Activated naive CD4-positive, alpha-beta T cell treated with anti-CD3 and anti-CD28 coated beads, Interleukin-2, amount 50 U/mL, for 24 hours (primary cell): Measurements from ENCODE around the gene ARMC9.

Experiments
- H3K27ac Mint-ChIP-seq: one replicate; pipeline ENCODE4 v1.8.0; 2021; ENCODE audit warnings: mild to moderate bottlenecking, mixed read lengths
- H3K27me3 Mint-ChIP-seq: one replicate; pipeline ENCODE4 v1.8.0; 2021; ENCODE audit warnings: mixed read lengths
- H3K36me3 Mint-ChIP-seq: one replicate; pipeline ENCODE4 v1.8.0; 2021; ENCODE audit warnings: mixed read lengths
- H3K4me1 Mint-ChIP-seq: one replicate; pipeline ENCODE4 v1.8.0; 2021; ENCODE audit warnings: mixed read lengths
- H3K4me3 Mint-ChIP-seq: one replicate; pipeline ENCODE4 v1.8.0; 2021; ENCODE audit warnings: mild to moderate bottlenecking, mixed read lengths
- H3K9me3 Mint-ChIP-seq: one replicate; pipeline ENCODE4 v1.8.0; 2021; ENCODE audit warnings: mixed read lengths

The ARMC9 gene

GRCh38 chr2:231355508-231356465 is 157.4 kb downstream of the ARMC9 start:
- Mint-ChIP-seq H3K9me3 (no peaks in the 10 kb centered on the region), H3K4me3 (no peak overlapping the region), H3K36me3 (no peaks in the 10 kb centered on the region), H3K4me1 (no peaks in the 10 kb centered on the region), H3K27ac (no peak overlapping the region), H3K27me3 (no peaks in the 10 kb centered on the region)

DNA sequence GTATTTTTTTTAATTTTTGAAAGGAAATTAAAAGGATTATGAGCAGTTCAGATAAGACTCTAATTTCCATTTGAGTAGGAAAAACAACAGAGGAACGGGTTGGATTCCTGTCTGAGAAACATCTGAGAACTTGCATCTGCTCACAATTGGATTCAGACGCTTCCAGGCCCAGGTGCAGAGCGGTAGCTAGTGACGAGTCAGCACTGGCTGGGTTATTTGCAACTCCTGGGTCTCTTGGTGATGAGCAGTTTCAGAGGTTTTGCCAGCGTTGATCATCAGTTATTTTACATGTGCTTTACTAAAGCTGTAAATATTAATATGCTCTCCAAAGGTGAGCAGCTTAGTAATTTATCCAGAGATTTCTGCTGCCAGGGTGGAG is 158.0 kb downstream of the ARMC9 start:
- Mint-ChIP-seq H3K4me1 (no peaks in the 10 kb centered on the region), H3K4me3 (no peak overlapping the region), H3K27me3 (no peaks in the 10 kb centered on the region), H3K36me3 (no peaks in the 10 kb centered on the region), H3K9me3 (no peaks in the 10 kb centered on the region), H3K27ac (no peak overlapping the region)

GRCh38 chr2:231357048-231357447 is 158.6 kb downstream of the ARMC9 start:
- no peak overlapping the region for H3K27ac Mint-ChIP-seq
- H3K9me3 Mint-ChIP-seq: no peaks in the 10 kb centered on the region
- no peaks in the 10 kb centered on the region for H3K27me3 Mint-ChIP-seq
- no peaks in the 10 kb centered on the region for H3K36me3 Mint-ChIP-seq
- no peak overlapping the region for H3K4me3 Mint-ChIP-seq
- peaks cover under 1% of the 10 kb centered on the region for H3K4me1 Mint-ChIP-seq

DNA sequence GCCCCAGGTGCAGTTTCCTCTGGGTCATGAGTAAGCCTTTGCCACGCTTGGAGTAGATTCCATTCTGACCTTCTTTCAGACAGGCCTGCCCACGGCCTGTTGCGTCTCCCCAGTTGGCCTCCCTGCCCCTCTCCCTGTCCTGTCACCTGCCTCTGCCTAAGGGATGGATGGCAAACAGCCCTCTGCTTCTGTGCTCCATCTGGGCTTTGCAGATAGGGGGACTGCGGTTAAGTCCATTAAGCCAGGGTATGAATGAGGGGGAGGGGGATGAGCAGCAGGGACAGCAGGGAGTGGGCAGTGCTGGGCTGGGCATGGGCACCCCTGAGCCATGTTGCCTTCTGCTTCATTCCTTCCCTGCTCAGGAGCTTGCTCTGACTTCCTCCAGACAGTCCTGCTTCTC is 159.5 kb downstream of the ARMC9 start:
- Mint-ChIP-seq H3K9me3 (no peaks in the 10 kb centered on the region), H3K27me3 (no peaks in the 10 kb centered on the region)

GRCh38 chr2:231359441-231359840 is 161.0 kb downstream of the ARMC9 start:
- Mint-ChIP-seq H3K4me3 (no peak overlapping the region), H3K36me3 (no peaks in the 10 kb centered on the region), H3K9me3 (no peaks in the 10 kb centered on the region), H3K27ac (no peak overlapping the region), H3K4me1 (peaks cover 11% of the 10 kb centered on the region), H3K27me3 (no peaks in the 10 kb centered on the region)

More for the DNA sequence above, 159.5 kb downstream of the ARMC9 start:
- no peak overlapping the region for H3K27ac Mint-ChIP-seq
- H3K4me1 Mint-ChIP-seq: peaks cover 9% of the 10 kb centered on the region
- no peak overlapping the region for H3K4me3 Mint-ChIP-seq
- H3K36me3 Mint-ChIP-seq: no peaks in the 10 kb centered on the region

GRCh38 chr2:231359948-231360347 is 161.5 kb downstream of the ARMC9 start:
- Mint-ChIP-seq H3K4me1 (peaks cover 11% of the 10 kb centered on the region), H3K27ac (no peak overlapping the region), H3K9me3 (no peaks in the 10 kb centered on the region), H3K4me3 (no peak overlapping the region), H3K36me3 (no peaks in the 10 kb centered on the region), H3K27me3 (no peaks in the 10 kb centered on the region)

DNA sequence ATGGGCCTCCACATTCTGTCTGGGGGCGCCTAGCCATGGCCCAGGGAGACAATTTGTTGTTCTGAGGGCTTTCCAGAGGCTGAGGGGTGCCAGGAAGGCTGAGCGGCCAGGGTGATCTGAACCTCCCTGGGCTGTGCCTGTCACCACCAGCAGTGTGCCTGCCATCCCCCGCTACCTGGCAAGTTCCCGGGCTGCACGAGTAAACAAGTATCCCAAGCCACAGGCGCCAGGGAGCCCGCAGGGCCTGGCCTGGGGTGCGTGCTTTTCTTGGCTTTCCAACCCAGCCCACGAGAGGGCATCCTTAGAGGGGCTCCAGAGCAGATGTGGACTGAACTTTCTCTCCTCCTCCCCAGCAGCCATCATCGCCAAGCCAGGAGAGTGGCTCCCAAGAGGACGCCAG is 162.0 kb downstream of the ARMC9 start:
- H3K4me3 Mint-ChIP-seq: no peak overlapping the region
- H3K36me3 Mint-ChIP-seq: no peaks in the 10 kb centered on the region
- H3K27ac Mint-ChIP-seq: no peak overlapping the region
- peaks cover 11% of the 10 kb centered on the region for H3K4me1 Mint-ChIP-seq
- H3K9me3 Mint-ChIP-seq: no peaks in the 10 kb centered on the region
- H3K27me3 Mint-ChIP-seq: no peaks in the 10 kb centered on the region

DNA sequence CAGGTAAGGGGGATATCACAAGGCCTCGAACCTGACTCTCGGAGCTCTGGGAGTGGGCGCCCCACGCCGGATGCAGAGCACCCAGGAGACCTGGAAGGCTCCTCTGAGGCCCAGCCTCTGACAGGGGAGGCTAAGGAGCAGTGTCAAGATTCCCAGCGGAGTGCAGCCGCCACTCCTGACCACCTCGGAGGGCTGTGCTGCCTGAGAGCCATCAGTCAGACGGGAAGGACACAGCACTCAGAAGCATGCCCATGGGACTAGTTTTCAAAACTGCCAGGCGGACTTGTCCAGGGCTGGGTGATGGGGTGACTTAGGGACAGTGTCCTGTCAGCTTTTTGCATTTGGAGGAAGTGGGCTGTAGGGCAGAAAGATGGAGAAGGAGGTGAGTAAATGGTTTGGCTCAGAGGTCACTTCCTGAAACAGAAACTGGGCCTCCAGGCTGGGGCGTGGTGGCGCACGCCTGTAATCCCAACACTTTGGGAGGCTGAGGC is 162.5 kb downstream of the ARMC9 start:
- H3K4me1 Mint-ChIP-seq: peaks cover 11% of the 10 kb centered on the region
- H3K27me3 Mint-ChIP-seq: no peaks in the 10 kb centered on the region
- H3K36me3 Mint-ChIP-seq: no peaks in the 10 kb centered on the region
- no peaks in the 10 kb centered on the region for H3K9me3 Mint-ChIP-seq
- H3K27ac Mint-ChIP-seq: no peak overlapping the region
- no peak overlapping the region for H3K4me3 Mint-ChIP-seq

- Mint-ChIP-seq H3K4me1 (peaks cover 11% of the 10 kb centered on the region), H3K9me3 (no peaks in the 10 kb centered on the region), H3K4me3 (peak overlapping the region; percentile 39), H3K27me3 (no peaks in the 10 kb centered on the region), H3K36me3 (no peaks in the 10 kb centered on the region), H3K27ac (no peak overlapping the region)
These were observed 163.5 kb downstream of the ARMC9 start for GRCh38 chr2:231361701-231362554.

DNA sequence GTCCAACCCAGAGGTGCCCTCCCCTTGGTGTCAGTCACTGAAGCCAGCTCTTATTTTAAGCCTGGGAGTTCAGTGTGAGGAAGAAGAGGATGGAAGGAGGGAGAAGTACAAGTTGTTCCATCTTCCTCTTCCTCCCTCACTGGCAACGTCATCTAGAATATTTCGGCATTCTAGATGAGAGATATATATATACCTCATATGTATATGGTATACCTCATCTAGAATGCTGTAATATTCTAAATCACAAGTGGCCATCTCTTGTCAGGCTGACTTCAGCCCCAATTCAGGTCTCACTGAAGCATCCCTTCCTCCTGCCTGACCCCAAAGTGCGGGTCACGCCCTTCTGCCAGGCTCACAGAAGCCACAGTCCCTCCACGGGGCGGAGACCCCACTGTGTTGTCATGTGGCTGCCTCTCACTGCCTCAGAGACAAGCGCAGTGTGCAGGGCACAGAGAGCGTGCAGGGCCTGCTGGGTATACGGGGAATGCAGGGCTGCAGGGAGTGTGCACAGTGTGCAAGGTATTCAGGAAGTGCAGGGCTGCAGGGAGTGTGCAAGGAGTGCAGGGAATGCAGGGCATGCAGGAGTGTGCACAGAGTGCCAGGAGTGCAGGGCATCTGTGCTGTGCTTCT is 164.2 kb downstream of the ARMC9 start:
- Mint-ChIP-seq H3K27ac (peak overlapping the region; percentile 8), H3K27me3 (no peaks in the 10 kb centered on the region), H3K4me1 (peaks cover 11% of the 10 kb centered on the region), H3K9me3 (no peaks in the 10 kb centered on the region), H3K4me3 (peak overlapping the region; percentile 39), H3K36me3 (no peaks in the 10 kb centered on the region)

DNA sequence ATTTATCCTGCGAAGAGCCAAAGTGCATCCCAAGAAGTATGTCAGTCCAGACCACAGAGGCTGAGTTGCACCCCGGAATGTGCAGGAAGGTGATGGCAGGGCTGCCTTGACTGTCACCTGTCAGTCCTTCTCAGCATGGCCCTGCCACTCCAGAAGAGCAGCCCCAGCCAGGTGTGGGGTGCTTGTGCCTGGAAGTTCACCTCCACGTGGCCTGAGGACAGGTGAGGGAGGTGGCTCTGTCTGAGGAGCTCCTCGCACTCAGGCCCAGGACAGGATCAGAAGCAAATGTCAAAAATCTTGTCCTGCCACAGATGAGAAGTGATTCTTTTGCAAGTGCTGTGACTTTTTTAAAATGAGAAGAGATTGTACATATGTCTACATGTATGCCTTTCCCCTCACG is 165.6 kb downstream of the ARMC9 start:
- Mint-ChIP-seq H3K4me1 (peaks cover 11% of the 10 kb centered on the region), H3K27me3 (no peaks in the 10 kb centered on the region), H3K36me3 (no peaks in the 10 kb centered on the region), H3K4me3 (no peak overlapping the region), H3K27ac (no peak overlapping the region), H3K9me3 (no peaks in the 10 kb centered on the region)

DNA sequence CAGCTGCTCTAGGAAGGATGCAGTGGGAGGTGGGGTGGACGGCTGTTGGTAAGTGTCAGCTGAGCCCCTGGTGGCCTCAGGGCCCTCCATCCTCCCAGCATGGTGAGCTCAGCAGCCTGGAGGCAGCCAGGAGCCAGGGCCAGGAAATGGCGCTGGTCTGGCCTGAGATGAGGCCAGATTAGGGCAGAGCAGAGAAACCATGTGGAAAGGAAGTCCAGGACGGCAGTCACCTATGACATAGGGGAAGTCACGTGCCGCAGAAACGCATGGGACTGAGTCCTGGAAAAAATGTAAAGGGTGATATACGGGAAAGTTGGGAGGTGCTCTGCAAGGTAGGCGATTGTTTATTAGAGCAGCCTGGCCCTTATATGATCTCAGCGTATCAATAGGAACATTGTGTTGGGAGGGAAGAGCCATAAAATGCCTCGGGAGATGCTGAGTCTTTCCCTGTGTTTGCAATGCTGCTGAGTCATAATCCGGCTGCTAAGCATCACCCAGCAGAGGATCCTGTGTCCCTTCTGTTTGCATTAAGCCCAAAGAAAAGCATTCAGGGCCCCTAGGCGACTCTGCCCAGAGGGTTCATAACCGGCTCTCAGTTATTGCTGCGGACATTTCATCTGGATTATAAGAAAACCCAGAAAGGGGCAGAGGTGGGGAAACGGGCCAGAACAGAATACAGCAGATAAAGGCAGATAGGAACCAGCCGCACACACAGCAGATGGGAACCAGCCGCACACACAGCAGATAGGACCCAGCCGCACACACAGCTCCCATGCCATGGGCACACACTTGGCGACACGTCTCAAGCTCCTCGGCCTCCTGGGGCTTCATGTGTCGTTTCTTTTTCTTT is 166.8 kb downstream of the ARMC9 start:
- Mint-ChIP-seq H3K4me3 (no peak overlapping the region), H3K4me1 (peaks cover 11% of the 10 kb centered on the region), H3K36me3 (no peaks in the 10 kb centered on the region), H3K9me3 (no peaks in the 10 kb centered on the region), H3K27ac (no peak overlapping the region), H3K27me3 (no peaks in the 10 kb centered on the region)

DNA sequence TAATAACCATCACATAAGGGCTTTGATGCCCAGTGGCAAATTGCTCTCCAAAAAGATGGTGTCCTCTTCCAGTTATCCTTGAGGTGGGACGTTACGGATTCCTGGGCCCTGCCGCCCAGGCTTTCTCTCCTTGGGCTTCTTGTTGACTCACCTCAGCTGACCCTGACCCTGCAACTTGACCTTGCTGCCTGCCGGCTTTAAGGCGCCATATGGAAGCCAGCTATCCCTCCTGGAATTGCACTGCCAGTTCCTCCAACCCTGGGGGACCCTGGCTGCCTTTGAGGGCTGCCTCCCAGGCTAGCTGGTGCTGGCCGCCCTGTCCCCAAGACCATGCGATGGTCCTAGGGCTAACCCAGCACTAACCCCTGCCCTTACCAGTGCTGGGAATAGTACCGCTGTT is 168.7 kb downstream of the ARMC9 start:
- H3K4me1 Mint-ChIP-seq: peaks cover 9% of the 10 kb centered on the region
- H3K36me3 Mint-ChIP-seq: no peaks in the 10 kb centered on the region
- no peaks in the 10 kb centered on the region for H3K9me3 Mint-ChIP-seq
- no peaks in the 10 kb centered on the region for H3K27me3 Mint-ChIP-seq
- H3K4me3 Mint-ChIP-seq: no peak overlapping the region
- no peak overlapping the region for H3K27ac Mint-ChIP-seq

DNA sequence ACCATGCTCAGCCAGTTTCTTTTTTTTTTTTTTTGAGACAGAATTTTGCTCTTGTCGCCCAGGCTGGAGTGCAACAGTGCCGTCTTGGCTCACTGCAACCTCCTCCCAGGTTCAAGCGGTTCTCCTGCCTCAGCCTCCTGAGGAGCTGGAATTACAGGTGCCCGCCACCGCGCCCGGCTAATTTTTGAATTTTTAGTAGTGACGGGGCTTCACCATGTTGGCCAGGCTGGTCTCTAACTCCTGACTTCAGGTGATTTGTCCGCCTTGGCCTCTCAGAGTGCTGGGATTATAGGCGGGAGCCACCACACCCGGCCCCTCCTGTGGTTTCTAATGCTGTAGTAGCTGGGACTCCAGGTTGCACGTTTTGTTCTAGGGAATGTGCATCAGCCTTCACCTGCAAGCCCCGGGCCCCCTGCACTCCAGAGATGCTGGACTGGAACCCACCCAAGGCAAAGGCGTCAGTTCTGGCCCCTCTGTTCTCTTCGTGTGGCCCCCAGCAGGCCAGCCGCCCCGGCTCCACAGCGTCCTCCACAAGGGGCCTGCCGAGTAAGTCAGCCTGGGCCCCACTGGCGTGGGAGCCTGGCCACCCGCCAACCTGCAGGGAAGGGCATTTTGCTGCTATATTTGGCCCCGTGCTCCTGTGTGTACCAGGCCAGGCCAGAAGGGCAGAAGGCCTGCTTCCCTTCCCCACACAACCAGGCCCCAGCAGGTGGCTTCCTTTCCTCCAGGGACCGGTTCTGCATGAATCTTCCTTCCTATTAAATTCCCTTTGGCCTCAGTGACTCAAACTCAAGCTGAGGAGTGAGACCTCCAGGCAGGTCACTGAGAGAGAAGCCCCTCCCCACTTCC is 171.4 kb downstream of the ARMC9 start:
- H3K4me3 Mint-ChIP-seq: no peak overlapping the region
- no peaks in the 10 kb centered on the region for H3K9me3 Mint-ChIP-seq
- H3K4me1 Mint-ChIP-seq: no peaks in the 10 kb centered on the region

More for the DNA sequence above, 171.4 kb downstream of the ARMC9 start:
- Mint-ChIP-seq H3K36me3 (no peaks in the 10 kb centered on the region), H3K27ac (no peak overlapping the region), H3K27me3 (no peaks in the 10 kb centered on the region)
